ENCODE data around the gene ESPL1. TPM values are rescaled to one million over a fixed set of nuclear protein-coding genes. Genes with fewer than 3 reads are reported as not detected.

ESPL1 gene
- total and polyA plus RNA-seq, 2 of the 8 experiments (the other 6 are each of a cell fraction or from before 2014, with no cell fraction given), result 31.8 to 52.7 TPM

DNA sequence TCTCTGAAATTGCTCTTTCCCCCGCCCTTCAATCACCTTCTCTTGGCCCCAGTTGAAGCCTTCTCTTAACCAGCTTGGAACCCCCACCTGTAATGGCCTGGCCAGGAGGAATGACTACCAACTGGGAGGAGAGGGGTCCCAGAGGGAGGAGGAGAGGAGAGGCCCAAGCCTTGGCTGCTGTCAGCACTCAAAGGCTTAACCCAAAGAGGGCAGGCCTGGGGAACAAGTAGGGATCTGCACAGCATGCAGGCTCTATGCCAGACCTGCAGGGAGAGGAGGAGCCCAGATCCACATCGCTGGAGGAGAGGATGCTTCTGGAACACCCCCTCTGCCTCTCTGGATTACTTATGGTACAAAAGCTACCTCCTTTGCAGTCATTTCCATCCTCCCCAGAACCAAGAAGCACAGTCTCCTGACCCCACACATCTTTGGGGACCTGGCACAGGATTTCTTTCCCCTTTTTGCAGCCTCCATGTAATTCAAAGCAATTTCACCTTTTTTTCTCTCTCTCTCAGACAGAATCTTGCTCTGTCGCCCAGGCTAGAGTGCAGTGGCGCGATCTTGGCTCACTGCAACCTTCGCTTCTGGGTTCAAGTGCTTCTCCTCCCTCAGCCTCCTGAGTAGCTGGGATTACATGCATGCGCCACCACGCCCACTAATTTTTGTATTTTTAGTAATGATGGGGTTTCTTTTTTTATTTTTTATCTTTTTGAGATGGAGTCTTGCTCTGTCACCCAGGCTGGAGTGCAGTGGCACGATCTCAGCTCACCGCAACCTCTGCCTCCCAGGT is 42.3 kb upstream of the ESPL1 start:
- Histone ChIP-seq H3K9me3 (ENCODE audit: insufficient read depth in 2 of 2, low read depth in 1 of 2, low read length in 1 of 2) (no peaks in the 10 kb centered on the region), H3K36me3 (ENCODE audit: control insufficient read depth in 2 of 4, insufficient read depth in 4 of 4, low read length in 3 of 4) (no peaks in the 10 kb centered on the region; a peak in 1 of 8 replicates), H3K4me1 (replicated peaks in 1 of 4; ENCODE audit: control insufficient read depth in 3 of 4, insufficient read depth in 4 of 4, low read length in 3 of 4) (peaks cover 35 to 59% (median 41%) of the 10 kb centered on the region in 4 experiments), H4K91ac (replicated peaks; ENCODE audit: insufficient read length, low read length) (no peak overlapping the region), H3K4me2 (ENCODE audit: insufficient read depth in 1 of 2, low read depth in 2 of 2, low read length in 2 of 2) (peak overlapping the region in 1 of 2 experiments; percentile 100; a peak in 2 of 4 replicates), H2BK15ac (ENCODE audit: low read length) (0 out of 2 replicates have a peak overlapping the region, but pooled peaks have one; percentile 46), H4K8ac (ENCODE audit: extremely low read depth, insufficient read depth, low read length) (no peak overlapping the region), H3K23me2 (ENCODE audit: low read depth, low read length) (peaks cover 8% of the 10 kb centered on the region), H2AK5ac (ENCODE audit: low read depth, low read length) (peak overlapping the region; percentile 94; the same call in 1 of the 2 replicates), H2BK20ac (ENCODE audit: low read length) (no peak overlapping the region; the same call in 1 of the 2 replicates), H3K18ac (ENCODE audit: extremely low read depth, low read length) (0 out of 2 replicates have a peak overlapping the region, but pooled peaks have one; percentile 13), H2BK120ac (replicated peaks; ENCODE audit: low read depth, low read length) (no peak overlapping the region), H3K27me3 (replicated peaks in 1 of 4; ENCODE audit: control insufficient read depth in 3 of 4, extremely low read depth in 1 of 4, insufficient read depth in 3 of 4, low read length in 3 of 4) (no peaks in the 10 kb centered on the region), H3K4ac (replicated peaks; ENCODE audit: insufficient read length, low read depth, low read length) (no peak overlapping the region), H2BK5ac (ENCODE audit: low read depth, low read length) (peak overlapping the region; percentile 91), H3K27ac (ENCODE audit: low read depth, low read length) (no peak overlapping the region), H3K9ac (replicated peaks in 1 of 4; ENCODE audit: extremely low read depth in 1 of 4, low read depth in 3 of 4, low read length in 3 of 4) (no peak overlapping the region), H3K56ac (replicated peaks; ENCODE audit: insufficient read length, low read depth, low read length) (no peak overlapping the region), H3K79me2 (ENCODE audit: control insufficient read depth in 1 of 2, insufficient read depth in 2 of 2, low read length in 2 of 2) (peaks cover 0 to 7% of the 10 kb centered on the region in 2 experiments; a peak in 1 of 4 replicates), H3K79me1 (ENCODE audit: low read depth, low read length) (no peaks in the 10 kb centered on the region), H3K23ac (ENCODE audit: insufficient read length) (no peak overlapping the region), H2BK12ac (ENCODE audit: low read depth, low read length) (peak overlapping the region; percentile 99; the same call in 1 of the 2 replicates), H4K20me1 (replicated peaks in 1 of 2; ENCODE audit: control insufficient read depth in 1 of 2, insufficient read depth in 2 of 2, low read length in 2 of 2) (no peaks in the 10 kb centered on the region), H4K5ac (ENCODE audit: insufficient read length, low read depth, low read length) (no peak overlapping the region), H2AFZ (ENCODE audit: low read length) (no peak overlapping the region), H3K14ac (ENCODE audit: insufficient read length) (no peak overlapping the region), H3K4me3 (ENCODE audit: extremely low read depth in 1 of 4, insufficient read depth in 2 of 4, low read depth in 3 of 4, low read length in 4 of 4) (no peak overlapping the region)
- FAIRE-seq, result no peak
- POLR2A ChIA-PET (ENCODE audit: partially characterized antibody), result interaction anchor here (0.9 to 13.6 kb wide), 6 partner anchors 3 to 65 kb away, joined by 3 to 151 read pairs (median 5); partner anchors contain the start of gene RARG
- CTCF ChIA-PET (ENCODE audit: partially characterized antibody), result interaction anchor here (0.7 to 21.6 kb wide), 13 partner anchors 10 to 50 kb away, joined by 3 to 654 read pairs (median 5); partner anchors contain the start of gene ESPL1
- WGBS, 2 experiments (ENCODE audit: extremely low coverage in 1 of 2, insufficient coverage in 1 of 2, insufficient read length in 1 of 2, insufficient replicate concordance in 2 of 2, low coverage in 1 of 2, low lambda C conversion rate in 2 of 2, missing lambda C conversion rate in 1 of 2), result 87% methylated on average over 9 of the region's 10 CpGs; no CpG with 5 or more reads in 1 of the 2 experiments
- DNase-seq (ENCODE audit: low read depth in 1 of 2, low spot score in 2 of 2), result no peak
- TF ChIP-seq SRF (IDR thresholded peaks at IDR 0.05; ENCODE audit: low read depth, low read length) (no peak), EP300 (IDR thresholded peaks at IDR 0.05; ENCODE audit: borderline replicate concordance in 1 of 2, low read depth in 2 of 2, low read length in 2 of 2) (no peak), SP1 (IDR thresholded peaks at IDR 0.05; ENCODE audit: low read depth, low read length) (no peak), ASH2L (IDR thresholded peaks at IDR 0.05; ENCODE audit: low read length) (no peak), NANOG (IDR thresholded peaks at IDR 0.05; ENCODE audit: insufficient read depth, low read depth, low read length, poor library complexity, severe bottlenecking) (no peak)
- TF ChIP-seq, protein P1, sequence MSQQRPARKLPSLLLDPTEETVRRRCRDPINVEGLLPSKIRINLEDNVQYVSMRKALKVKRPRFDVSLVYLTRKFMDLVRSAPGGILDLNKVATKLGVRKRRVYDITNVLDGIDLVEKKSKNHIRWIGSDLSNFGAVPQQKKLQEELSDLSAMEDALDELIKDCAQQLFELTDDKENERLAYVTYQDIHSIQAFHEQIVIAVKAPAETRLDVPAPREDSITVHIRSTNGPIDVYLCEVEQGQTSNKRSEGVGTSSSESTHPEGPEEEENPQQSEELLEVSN (IDR thresholded peaks at IDR 0.05), result no peak
- TF ChIP-seq, protein P2, sequence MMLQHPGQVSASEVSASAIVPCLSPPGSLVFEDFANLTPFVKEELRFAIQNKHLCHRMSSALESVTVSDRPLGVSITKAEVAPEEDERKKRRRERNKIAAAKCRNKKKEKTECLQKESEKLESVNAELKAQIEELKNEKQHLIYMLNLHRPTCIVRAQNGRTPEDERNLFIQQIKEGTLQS (IDR thresholded peaks at IDR 0.05; ENCODE audit: insufficient read depth, low read depth, low read length), result no peak
